Ascending aorta (tissue), 2 donors: ENCODE measurements around the gene REXO1. TPM values are rescaled to one million over a fixed set of nuclear protein-coding genes. Genes with fewer than 3 reads are reported as not detected.

Source experiments
- DNase-seq, 2 donors: peaks; one replicate each; pipeline ENCODE4 v3.0.0-alpha.2; 2019; ENCODE audit warnings: low spot score in 2 of 2
- H3K27ac ChIP-seq, 2 donors: fragments of 200-600 bp; sonication (generic); one replicate each; pipeline ENCODE4 v1.5.1; 2016 to 2017; ENCODE audit warnings: mild to moderate bottlenecking in 1 of 2
- H3K27me3 ChIP-seq: fragments of 200-600 bp; sonication (generic); one replicate; pipeline ENCODE4 v1.5.1; 2017
- H3K36me3 ChIP-seq, 2 donors: fragments of 200-600 bp; sonication (generic); one replicate each; pipeline ENCODE4 v1.5.1; 2016
- H3K4me1 ChIP-seq, 2 donors: fragments of 200-600 bp; sonication (generic); one replicate each; pipeline ENCODE4 v1.5.1; 2016 to 2017; ENCODE audit warnings: mild to moderate bottlenecking in 1 of 2
- H3K4me3 ChIP-seq, 2 donors: fragments of 200-600 bp; sonication (generic); one replicate each; pipeline ENCODE4 v1.5.1; 2016 to 2017; ENCODE audit warnings: mild to moderate bottlenecking in 1 of 2
- H3K9me3 ChIP-seq, 2 donors: fragments of 200-600 bp; sonication (generic); one replicate each; pipeline ENCODE4 v1.5.1; 2016
- intact Hi-C: fragments of 100-400 bp; cut with DNase I; formaldehyde crosslinking; loops from one replicate; pipeline ENCODE4 v1.15.1; 2023
- total RNA-seq: library from RNA; depleted of rRNA; stranded (reverse); fragments of >200 nt; gene quantifications from one replicate; pipeline ENCODE4 v1.1.0, GENCODE V29; 2016
- TF ChIP-seq, protein P1 (sequence below), 3 experiments: fragments of 200-600 bp in 2 of 3; fragments of 450-650 bp in 1 of 3; sonication (generic) in 2 of 3; IDR thresholded peaks; one replicate each; pipeline ENCODE4 v1.5.1; 2016 to 2019; ENCODE audit warnings: antibody characterized with exemption in 3 of 3, mild to moderate bottlenecking in 1 of 3, moderate library complexity in 1 of 3

REXO1 gene
- total RNA-seq, 1 donor from 2014 or later: 45.1 TPM

- no peak overlapping the region for H3K4me3 ChIP-seq
- no peaks in the 10 kb centered on the region for H3K4me1 ChIP-seq
- TF ChIP-seq, protein P1, sequence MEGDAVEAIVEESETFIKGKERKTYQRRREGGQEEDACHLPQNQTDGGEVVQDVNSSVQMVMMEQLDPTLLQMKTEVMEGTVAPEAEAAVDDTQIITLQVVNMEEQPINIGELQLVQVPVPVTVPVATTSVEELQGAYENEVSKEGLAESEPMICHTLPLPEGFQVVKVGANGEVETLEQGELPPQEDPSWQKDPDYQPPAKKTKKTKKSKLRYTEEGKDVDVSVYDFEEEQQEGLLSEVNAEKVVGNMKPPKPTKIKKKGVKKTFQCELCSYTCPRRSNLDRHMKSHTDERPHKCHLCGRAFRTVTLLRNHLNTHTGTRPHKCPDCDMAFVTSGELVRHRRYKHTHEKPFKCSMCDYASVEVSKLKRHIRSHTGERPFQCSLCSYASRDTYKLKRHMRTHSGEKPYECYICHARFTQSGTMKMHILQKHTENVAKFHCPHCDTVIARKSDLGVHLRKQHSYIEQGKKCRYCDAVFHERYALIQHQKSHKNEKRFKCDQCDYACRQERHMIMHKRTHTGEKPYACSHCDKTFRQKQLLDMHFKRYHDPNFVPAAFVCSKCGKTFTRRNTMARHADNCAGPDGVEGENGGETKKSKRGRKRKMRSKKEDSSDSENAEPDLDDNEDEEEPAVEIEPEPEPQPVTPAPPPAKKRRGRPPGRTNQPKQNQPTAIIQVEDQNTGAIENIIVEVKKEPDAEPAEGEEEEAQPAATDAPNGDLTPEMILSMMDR (IDR thresholded peaks at IDR 0.05): peak; percentile 88 to 96 (median 94)
- intact Hi-C loops: loop anchor here (2.0 to 5.0 kb wide), 2 partner anchors 37 to 279 kb away; no protein-coding TSS in a partner anchor
- H3K27me3 ChIP-seq: no peaks in the 10 kb centered on the region
- no peak overlapping the region for H3K27ac ChIP-seq
- H3K9me3 ChIP-seq: no peaks in the 10 kb centered on the region
- DNase-seq: peak in 1 of 2 donors; percentile 83
- H3K36me3 ChIP-seq: peaks cover 52 to 74% of the 10 kb centered on the region in 2 donors
These were observed 22.2 kb downstream of the REXO1 start for GRCh38 chr19:1825909-1826556.

DNA sequence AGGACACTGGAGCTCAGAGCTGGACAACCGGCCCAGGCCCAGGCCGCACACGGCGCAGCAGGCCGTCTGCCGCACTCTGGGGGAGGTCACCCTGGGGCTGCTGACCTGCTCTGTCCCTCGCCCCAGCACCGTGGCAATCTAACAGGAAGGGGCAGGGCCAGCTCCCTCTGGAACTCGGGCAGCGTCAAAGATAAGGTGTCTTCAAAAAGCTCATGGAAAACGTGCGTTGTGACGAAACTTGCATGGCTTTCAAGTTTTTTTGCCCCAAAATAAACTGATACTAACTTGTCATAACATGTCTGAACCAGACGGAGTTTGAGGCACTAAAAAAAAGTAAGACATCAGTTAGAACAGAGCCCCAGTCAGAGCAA, 24.0 kb downstream of the REXO1 start:
- Histone ChIP-seq H3K9me3 (no peaks in the 10 kb centered on the region), H3K27me3 (no peaks in the 10 kb centered on the region), H3K27ac (no peak overlapping the region), H3K36me3 (peaks cover 69 to 82% of the 10 kb centered on the region in 2 donors), H3K4me3 (no peak overlapping the region), H3K4me1 (no peaks in the 10 kb centered on the region)
- intact Hi-C loops: no loop called here
- no peak for DNase-seq
- TF ChIP-seq, protein P1 (IDR thresholded peaks at IDR 0.05): no peak

DNA sequence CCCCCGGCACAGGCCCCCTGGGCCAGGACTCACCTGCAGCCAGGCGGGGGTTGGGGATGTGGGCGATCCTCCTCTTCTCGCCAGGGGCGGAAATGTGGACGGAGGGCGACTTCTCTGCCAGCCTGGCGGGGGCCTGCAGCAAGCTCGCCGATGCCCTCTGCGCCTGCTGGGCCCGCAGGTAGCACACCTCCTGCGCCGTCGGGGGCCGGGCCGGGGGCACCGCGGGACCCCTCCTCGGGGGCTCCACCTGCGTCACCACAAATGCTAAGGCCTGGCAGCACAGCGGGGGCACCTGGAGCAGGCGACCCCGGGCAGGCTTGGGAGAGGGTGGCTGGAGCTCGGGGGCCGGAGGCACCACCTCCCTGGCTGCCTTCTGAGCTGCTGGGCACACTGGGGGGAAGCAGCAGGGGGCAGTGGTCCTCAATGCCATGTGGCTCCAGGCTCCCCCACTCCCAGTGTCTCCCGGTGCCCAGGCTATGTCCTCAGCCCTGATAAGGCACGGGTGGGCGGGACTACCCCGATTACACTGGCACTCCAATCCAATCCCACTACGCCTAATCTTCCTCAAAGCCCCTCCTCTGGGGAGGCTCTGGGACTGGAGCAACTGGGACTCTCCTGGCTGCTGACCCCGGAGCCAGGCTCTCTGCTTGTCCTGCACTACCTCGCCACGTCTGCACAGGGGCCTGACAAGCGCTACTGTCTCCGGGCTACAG, 24.6 kb downstream of the REXO1 start:
- Histone ChIP-seq H3K27me3 (no peaks in the 10 kb centered on the region), H3K9me3 (no peaks in the 10 kb centered on the region), H3K4me3 (no peak overlapping the region), H3K4me1 (no peaks in the 10 kb centered on the region), H3K27ac (no peak overlapping the region), H3K36me3 (peaks cover 74 to 87% of the 10 kb centered on the region in 2 donors)
- no peak for DNase-seq
- TF ChIP-seq, protein P1 (IDR thresholded peaks at IDR 0.05): no peak
- intact Hi-C loops: no loop called here

DNA sequence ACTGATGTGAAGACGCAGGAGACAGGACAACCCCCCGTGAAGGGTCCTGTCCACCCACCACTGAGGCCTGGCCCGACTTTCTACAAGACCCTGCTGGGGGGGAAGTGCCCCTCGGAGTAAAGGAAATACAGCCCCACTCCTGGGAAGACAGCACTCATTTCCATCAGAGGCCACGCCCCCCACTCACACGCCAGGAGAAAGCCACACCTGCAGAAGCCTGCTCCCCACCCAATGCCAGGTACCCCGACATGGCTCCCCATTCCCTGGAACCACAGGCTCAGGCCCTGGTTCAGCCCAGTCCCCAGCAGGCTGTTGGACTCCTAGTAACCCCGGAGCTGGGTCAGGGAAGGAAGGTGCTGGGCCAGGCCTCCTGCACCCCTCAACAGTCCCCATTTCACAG, 25.3 kb downstream of the REXO1 start:
- no peaks in the 10 kb centered on the region for H3K27me3 ChIP-seq
- no peak overlapping the region for H3K27ac ChIP-seq
- TF ChIP-seq, protein P1 (IDR thresholded peaks at IDR 0.05): no peak
- H3K4me1 ChIP-seq: no peaks in the 10 kb centered on the region
- H3K4me3 ChIP-seq: no peak overlapping the region
- peaks cover 76 to 87% of the 10 kb centered on the region in 2 donors for H3K36me3 ChIP-seq
- intact Hi-C loops: no loop called here
- H3K9me3 ChIP-seq: no peaks in the 10 kb centered on the region
- DNase-seq: no peak

DNA sequence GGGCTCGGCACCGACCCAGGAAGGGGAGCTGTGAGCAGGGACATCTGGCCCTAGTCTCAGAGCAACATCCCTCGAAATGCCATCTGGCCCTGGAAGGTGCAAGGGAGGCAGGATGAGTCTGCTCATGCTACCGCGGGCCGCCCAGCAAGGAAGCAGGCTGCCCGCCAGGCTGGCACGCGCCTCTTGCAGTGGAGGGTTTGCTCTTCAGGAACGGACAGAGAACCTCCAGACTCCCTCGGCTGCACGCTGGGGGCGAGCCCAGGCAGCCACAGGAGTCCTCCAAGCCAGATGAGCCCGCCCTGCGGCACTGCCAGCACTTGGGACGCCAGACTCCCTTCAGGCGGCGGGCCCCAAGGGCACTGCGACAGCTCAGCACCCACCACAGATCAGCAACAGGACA, 26.1 kb downstream of the REXO1 start:
- no peak overlapping the region for H3K4me3 ChIP-seq
- no peak overlapping the region for H3K27ac ChIP-seq
- intact Hi-C loops: no loop called here
- no peak for DNase-seq
- H3K4me1 ChIP-seq: no peaks in the 10 kb centered on the region
- peaks cover 76 to 87% of the 10 kb centered on the region in 2 donors for H3K36me3 ChIP-seq
- TF ChIP-seq, protein P1 (IDR thresholded peaks at IDR 0.05): no peak
- no peaks in the 10 kb centered on the region for H3K9me3 ChIP-seq
- no peaks in the 10 kb centered on the region for H3K27me3 ChIP-seq
